Measurements from ENCODE around the gene TANK.
"Not testable (repeated sequence)": the region's sequence is repeated elsewhere in the genome, so short reads cannot be mapped to it uniquely, and the experiment has no call there.

TANK gene

DNA sequence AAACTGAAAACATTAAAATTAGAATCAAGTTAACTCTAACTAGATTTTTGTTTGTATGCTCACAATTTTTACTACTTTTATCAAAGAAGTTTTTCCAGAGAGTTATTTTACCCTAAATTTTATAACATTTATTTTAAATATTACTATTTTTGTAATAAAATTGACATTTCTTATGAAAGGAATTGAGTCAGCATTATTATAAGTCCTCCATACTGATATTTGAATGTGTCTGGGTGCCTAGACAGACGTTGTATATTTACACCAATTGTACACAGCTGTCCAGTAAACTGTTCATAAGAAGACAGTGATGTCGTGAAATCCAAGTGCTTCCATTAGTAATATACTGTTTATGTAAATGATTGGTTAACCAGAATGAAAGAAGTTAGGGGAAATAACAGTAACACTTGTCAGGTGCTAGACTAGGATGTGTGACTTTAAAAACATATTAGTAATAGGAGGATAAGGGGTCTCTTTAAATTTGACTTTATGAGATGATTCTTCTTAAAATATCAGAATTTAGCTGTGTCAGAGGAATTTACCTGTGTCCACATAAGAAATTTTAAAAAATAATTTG, 73.7 kb downstream of the TANK start:
- DNase-seq, result no peak

DNA sequence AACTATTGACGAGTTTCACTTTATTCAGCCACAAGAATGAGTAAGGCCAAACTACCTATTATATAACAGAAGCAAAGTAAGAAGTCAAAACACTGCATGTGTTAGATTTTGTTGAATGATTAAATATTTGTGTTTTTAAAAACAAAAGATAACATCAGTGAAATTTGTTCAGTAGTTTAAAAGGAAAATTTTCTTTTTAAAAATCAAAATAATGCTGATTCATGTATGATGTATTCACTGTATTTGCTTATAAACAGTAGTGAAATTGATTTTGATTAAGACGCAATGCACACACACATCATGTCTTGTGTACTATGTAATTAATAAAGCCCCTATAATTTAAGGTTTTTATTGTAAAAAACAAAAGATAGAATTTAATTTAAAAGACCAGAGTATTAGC, 74.4 kb downstream of the TANK start:
- no peak for DNase-seq

- peak; percentile 91 for DNase-seq
Observed at GRCh38 chr2:161237392-161238264, 77.4 kb downstream of the TANK start.

DNA sequence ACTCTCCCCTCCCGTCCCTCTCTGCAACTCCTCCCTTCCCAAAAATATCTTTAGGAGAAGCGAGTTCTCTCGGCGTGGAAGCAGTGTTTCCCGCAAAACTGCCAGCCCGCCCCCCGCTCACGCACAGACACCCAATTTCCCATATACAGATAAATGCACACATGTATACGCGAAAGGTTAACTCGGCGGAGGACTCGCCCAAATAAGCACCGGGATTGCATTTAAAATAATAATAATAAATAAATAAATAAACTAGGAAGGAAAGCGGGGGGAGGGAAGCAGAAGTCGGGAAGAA, 78.0 kb downstream of the TANK start:
- DNase-seq, result no peak

DNA sequence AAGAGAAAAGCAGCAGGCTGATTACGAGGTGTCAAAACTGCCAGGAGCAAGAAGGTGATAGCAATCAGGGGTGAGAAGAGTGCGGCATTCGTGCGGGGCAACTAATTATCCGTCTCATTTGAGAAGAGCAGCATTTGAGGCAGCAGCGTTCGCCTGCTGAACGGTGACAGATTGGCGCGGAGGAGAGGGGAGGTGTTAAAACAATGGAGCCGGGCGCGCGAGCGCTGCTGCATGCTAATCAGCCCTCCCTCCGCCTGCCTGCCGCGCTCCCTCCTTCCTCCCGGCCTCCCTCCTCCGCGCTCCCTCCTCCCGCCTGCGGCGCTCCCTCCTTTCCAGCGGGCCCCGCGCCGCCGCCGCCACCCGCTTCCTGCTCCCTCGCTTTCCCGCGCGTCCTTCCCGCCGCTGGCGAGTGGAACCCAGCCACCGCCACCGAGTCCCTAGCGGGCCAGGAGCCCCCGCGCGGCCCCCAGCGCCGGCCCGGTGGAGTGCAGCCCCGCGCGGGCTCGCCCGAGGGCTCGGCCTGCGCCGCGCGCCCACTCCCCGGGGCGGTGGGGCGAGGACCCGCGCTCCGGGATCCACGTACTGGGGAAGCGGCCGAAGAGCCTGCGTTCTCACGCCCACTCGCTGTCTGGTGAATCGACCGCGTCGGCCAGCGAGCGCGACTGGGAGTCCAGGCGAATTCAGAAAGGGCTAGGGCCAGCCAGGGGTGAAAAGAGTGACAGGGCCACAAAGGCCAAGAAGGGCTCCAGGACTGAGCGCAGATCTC, 78.5 kb downstream of the TANK start:
- peak; percentile 81 for DNase-seq

- no peak for DNase-seq
Observed at GRCh38 chr2:161239326-161240109, 79.3 kb downstream of the TANK start.

DNA sequence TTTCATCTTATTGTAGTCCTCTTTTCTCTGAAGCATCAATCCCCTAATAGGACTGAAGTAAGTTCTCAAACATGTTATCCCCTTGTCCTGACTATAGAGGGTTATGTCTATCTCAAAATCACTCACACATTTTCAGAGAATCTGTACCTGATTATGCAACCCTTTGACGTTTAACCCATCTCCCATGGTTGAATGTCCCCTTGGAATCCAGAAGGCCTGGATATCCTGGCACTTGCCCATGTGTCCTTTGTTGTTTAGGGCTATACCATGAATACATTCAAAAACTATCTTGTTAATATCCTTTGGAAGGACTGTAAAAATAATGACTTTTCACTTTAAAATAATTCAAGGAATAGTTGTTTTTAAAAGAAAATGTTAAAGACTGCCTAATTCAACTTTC, 81.7 kb downstream of the TANK start:
- DNase-seq, result no peak

- DNase-seq, result no peak
Observed at GRCh38 chr2:161243312-161243711, 83.1 kb downstream of the TANK start.

DNA sequence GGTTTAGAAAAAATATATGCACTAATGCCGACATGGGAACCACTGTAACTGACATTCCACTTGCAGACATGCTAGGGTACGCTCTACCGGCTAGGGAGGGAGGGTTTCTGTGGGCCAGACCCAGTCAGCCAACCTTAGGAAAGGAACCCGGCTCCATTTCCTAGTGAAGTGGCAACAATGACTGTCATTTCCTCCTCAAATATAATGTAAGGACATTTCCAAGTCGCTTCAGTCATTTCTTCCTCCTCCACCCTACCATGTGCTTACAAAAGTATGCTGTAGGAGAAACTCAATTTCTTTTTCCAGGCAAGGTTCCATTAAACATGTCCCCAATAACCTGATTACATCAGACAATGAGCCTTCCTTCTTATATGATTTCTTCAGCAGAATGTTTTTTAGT, 83.7 kb downstream of the TANK start:
- no peak for DNase-seq

GRCh38 chr2:161244387-161245260, 84.4 kb downstream of the TANK start:
- DNase-seq, result not testable (repeated sequence)

- no peak for DNase-seq
Observed at GRCh38 chr2:161245261-161245553, 85.0 kb downstream of the TANK start.

- no peak for DNase-seq
Observed at GRCh38 chr2:161245671-161246070, 85.4 kb downstream of the TANK start.

DNA sequence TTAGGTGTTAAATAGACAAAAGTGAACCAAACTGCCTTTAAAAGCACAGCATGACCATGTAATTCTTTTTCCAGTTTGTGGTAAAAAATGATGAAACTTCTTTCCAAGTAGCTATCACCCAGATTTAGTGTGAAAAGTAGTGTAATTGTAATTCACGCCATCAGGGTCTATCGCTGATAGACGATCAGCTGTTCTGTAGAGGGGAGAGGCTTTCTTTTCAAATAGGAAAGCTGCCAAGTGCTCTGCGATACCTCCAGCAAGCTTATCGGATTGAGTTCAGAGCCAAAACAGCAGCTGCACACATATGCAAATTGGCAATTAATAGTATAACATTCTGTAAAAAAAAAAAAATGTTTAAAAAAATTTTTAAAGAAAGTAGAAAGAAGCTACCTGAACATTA, 86.1 kb downstream of the TANK start:
- DNase-seq, result peak; percentile 79

- peak; percentile 84 for DNase-seq
Observed at GRCh38 chr2:161250864-161251436, 90.7 kb downstream of the TANK start.

DNA sequence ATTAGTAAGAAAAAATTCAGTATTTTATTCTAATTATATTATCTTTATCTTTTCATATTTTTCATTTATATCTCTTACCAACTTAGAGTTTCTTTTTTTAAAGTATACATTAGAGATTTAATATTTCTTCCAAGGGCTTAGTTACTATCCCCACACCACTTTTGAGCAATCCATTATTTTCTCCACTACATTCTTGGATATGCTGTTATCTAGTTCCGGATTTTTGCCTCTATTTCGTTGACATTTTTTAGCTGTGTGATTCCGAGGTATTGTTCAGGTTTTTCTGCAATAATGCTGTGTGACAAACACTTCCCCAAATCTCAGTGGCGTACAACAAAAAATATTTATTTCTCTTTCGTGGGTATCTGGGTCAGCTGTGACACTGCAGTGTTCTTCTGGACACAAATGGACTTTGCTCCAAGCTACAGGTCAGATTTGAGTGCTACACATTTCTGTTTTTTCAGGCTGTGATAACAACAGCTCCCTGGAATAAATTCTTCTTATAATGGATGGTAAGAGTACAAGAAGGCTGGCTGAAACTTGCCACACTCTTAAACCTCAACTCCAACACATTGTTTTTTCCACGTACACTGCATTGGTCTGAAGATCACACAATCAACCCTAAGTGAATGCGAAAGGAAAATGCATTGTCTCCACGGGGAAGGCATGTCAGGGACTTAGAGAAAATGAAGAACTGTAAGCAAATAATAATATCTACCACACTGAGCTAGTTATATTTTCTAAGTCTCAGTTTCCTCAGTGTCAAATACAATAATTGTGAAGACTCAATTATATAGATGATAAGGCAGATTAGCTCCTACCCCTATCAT, 97.1 kb downstream of the TANK start:
- DNase-seq, result no peak

DNA sequence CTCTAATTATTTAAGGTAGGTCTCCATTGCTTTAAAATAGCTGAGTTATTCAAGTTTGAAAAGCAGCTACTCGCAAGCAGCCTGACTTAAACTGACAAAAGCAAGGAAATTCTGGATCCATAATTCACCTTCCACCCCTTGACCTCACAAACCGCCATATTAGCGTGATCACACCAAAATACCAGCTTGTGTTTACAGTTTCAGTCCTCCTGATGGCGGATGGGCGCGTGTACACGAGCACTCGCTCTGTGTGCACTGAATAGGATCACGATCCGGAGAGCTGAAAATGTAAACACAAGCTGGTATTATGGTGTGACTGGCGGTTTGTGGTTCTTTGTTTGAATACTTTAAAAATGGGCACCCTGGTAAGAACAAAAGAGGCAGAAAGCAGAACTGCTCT, 105.6 kb downstream of the TANK start:
- DNase-seq, result no peak

- DNase-seq, result no peak
Observed at GRCh38 chr2:161269111-161269510, 108.9 kb downstream of the TANK start.

- peak; percentile 87 for DNase-seq
Observed at GRCh38 chr2:161273038-161273760, 113.0 kb downstream of the TANK start.

- not testable (repeated sequence) for DNase-seq
Observed at GRCh38 chr2:161278564-161279229, 118.5 kb downstream of the TANK start.

Measured in NCI-H82 (cell line).